ENCODE data around the gene ZBTB45.
A peak's percentile ranks its signal among the peaks of the same experiment; 100 is the strongest.

Gene ZBTB45

DNA sequence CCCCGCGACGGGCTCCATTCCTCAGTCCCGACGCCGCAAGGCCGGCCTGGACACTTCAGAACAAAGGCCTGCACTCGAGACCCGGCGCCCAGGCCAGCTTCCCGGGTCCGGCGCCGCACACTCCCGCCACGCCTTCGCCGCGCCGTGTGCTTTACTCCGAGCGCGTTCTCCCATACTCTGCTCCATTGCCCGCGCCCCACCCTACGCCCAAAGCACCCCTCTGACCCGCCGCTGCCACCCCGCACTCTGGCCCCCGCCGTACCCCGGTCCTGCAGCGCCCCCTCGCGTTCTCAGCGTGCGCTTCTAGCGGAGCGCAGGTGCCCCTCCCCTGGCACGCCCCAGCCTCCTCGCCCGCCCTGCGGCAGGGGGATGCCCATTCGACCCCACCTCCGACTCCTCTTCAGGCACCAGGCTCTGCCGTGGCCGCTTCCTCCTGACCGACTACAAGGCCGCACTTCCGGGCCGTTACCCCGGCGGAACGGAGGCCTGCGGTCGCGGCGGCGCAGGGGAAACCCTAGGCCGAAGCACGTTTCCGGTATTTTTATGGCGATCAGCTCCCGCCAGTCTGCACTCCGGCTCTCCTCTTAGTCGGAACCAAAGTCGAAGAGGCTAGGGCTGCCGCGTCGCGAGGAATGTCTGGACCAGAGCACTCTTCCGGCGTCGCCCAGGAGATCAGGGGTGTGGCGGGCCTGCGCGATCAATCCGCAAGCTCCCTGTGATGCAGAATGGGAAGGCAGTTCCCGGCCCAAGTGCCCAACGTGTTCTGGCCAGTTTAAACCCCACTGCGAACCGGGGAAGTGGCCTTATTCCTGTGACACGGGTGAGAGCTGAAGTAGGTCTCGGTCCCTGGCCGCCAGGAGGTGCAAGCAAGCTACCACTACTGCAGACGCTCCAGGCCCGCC, at the start of gene ZBTB45:
ZBTB45 (minus strand) TSS at position 456 of the 902 bp plus-strand sequence. CDS start 2,137 bp downstream, outside the sequence.
- DNase-seq: peak; percentile 95

DNA sequence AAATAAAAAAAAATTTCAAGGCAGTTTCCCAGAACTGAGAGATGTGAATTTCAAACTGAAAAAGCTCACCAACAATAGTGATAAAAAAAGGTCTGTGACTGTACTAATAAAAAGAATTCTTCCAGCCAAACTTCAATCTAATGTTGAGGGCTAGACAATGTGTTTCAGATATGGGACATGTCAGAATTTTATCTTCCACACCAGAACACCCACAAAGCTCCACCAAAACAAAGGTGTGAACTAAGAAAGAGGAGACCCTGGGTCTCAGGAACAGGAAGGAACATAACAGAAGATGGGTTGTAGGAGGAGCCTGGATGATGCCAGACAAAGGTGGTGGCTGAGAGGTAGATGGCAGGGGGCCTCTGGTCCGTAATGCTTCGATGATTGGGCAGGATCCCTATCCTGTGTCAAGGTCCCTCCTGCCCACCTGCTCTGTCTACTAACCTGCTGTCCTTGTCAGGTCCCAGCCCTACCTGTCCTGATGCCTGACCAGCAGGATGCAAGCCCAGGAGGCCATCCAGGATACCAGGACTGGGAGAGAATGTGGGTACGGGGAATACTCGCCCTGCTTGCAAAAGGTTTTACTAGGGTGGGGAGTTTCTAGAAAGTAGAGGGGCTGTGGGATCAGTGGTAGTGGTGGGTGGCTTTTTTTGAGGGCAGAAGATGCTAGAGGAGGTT, 49.0 kb upstream of the ZBTB45 start:
- no peak for DNase-seq

DNA sequence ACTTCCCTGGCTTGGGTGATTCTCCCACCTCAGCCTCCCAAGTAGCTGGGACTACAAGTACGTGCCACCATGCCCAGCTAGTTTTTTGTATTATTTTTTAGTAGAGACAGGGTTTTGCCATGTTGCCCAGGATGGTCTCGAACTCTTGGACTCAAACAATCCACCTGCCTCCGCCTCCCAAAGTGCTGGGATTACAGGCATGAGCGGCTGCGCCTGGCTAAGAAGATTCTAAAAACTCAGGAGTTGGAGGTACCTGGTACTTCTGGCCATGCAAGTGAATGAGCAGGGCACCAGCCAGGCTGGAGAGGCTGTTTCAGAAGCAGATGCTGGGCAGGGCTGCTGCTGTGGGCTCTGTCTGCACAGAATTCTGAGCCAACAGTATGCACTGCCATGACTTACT, 47.4 kb upstream of the ZBTB45 start:
- DNase-seq: no peak

DNA sequence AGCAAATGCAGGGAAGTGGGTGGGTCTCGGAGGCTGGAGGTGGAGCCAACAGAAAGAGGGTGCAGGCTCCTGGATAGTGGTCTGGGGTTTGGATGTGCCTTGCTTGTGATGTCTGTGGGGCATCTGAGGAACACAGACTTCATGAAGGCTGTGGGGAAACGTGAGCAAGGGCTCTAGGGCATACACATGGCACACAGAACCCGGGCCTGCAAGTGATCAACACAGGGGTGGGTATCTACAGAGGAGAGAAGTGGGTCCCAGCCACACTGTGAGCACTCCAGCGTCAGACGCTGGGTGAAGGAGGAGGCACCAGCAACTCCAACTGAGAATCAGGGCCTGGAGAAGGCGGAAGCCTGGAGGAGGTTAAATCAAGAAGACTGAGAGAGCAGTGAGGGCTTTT, 44.2 kb upstream of the ZBTB45 start:
- no peak for DNase-seq

DNA sequence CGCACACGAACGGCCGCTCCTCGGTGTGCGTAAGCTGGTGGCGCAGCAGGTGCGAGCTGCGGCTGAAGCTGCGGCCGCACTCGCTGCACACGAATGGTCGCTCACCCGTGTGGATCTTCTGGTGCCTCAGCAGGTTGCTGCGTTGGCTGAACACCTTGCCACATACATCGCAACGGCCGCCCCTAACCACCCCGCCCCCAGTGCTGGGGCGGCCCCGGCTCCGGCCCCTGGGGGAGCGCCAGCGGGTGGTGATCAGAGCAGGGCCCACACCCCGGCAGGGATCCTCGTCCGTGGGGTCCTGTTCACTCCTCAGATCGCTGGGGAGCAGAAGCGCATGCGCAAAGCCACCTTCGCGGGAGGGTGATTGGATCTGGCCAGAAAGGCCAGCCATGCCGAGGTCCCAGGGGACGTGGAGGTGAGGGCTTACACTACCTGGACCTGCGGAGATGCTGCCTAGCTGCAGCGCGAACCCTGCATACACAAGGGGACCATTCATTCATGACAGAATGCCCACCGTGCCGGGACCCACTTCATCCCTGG, 43.5 kb upstream of the ZBTB45 start:
- peak; percentile 75 for DNase-seq

DNA sequence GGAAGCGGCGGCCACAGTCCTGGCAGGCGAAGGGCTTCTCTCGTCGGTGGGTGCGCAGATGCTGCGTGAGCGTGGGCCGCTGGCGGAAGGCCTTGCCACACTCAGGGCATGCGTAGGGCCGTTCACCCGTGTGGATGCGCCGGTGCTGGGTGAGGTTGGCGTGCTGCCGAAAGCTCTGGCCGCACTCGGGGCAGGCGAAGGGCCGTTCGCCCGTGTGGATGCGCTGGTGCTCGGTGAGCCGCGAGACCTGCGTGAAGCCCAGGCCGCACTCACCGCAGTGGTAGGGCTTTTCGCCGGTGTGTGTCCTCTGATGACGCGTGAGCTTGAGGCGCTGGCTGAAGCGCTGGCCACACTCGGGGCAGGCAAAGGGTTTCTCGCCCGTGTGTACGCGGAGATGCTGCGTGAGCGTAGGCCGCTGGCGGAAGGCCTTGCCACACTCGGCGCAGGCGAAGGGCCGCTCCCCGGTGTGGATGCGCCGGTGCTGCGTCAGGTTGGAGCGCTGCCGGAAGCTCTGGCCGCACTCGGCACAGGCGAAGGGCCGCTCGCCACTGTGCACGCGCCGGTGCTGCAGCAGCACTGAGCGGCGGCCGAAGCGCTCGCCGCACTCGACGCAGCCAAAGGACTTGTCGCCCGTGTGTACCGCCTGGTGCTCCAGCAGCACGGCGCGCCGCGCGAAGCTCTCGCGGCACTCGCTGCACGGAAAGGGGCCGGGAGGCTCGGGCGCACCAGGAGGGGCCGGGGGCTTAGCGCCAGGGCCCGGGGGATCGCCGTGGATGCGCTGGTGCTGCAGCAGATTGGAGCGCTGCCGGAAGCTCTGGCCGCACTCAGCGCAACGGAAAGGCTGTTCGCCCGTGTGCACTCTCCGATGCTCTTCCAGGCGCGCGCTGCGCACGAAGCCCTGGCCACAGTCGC, 42.8 kb upstream of the ZBTB45 start:
- DNase-seq: no peak

DNA sequence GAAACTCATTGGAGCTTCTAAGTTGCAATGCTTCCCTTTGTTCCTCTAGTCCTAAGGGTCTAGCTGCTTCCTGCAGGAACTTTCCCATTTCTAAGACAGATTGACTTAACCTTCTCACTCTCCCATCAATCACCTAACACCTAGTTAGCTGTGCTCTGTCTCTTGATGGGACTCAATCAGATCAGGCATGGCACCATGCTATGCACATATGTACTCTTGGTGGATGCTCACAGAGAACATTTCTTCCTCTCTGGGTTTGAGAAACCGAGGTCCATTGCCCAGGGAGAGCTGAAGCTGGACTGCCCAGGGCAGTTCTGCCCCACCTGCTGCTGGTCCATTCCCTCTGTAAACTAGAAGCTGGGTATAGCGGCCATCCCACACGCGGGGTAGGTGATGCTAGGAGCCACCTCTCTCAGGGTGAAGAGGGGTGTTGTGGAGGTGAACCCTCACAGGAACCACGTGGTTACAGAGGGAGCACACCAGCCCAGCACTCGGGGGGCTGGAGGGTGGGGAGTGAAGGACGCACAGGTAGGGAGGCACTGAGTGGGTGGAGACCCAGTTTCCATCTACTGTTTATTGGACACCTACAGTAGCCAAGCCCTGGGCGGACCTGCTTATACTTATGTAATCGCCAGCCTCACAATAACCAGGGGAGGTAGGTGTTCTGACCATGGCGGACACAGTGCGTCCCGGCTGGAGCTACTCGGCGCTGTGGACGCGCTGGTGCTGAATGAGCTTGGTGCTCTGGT, 41.9 kb upstream of the ZBTB45 start:
- DNase-seq: no peak

DNA sequence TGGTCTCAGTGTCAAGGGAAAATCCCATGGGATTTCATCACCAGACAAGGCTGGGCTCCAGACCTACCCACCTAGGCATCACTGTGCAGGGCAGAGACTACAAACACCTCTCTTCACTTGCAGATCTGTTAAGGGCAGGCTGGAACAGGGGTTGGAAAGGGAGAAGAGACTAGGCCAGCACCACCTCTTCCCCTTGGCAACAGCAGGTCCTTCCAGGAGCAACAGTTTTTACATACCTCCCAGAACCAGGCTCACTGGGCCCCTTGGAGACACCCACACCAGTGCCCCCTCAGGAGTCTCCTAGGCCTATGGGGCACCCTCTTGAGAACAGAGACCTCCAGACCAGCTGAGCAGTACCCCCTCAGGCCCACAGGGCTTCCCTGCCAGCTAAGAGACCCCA, 41.3 kb upstream of the ZBTB45 start:
- DNase-seq: peak; percentile 57

DNA sequence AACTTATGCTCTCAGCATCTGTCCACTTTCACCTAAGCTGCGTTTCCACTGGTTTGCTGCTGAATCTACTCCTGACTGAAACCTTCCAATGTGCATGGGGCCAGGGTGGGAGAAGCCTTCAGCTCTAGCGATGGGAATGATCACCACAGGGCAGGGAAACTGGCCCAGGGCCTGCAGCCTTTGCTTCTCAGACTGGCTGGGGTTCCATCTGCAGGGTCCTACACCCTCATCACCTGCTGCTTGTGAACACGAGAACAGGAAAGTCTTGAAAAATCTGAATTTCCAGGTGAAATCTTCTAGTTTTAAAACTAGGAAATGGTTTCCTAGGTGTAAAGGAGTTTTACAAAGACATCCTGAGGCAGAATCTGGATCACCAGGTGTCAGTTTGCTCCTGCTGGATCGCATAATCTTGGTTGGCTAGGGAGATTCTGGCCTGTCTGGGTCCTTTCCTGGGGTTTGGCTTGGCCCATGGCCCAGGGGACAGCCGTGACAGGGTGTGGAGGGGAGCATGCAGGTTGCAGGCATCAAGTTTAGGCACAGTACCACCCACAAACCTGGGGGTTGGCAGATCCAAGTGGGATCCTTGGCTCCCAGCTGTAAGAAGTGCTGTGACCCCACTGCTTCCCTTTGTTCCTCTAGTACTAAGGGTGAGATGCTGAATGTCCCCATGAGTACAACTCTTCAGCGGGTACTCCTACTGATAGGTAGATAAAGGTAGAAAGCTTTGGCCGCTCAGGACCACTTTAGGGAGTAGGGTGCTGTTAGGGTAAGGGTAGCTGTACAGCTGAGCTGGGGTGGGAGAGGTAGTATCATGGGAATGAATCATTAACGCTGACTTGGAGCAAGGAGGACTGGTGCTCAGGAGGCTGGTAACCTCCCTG, 40.6 kb upstream of the ZBTB45 start:
- peak; percentile 59 for DNase-seq

DNA sequence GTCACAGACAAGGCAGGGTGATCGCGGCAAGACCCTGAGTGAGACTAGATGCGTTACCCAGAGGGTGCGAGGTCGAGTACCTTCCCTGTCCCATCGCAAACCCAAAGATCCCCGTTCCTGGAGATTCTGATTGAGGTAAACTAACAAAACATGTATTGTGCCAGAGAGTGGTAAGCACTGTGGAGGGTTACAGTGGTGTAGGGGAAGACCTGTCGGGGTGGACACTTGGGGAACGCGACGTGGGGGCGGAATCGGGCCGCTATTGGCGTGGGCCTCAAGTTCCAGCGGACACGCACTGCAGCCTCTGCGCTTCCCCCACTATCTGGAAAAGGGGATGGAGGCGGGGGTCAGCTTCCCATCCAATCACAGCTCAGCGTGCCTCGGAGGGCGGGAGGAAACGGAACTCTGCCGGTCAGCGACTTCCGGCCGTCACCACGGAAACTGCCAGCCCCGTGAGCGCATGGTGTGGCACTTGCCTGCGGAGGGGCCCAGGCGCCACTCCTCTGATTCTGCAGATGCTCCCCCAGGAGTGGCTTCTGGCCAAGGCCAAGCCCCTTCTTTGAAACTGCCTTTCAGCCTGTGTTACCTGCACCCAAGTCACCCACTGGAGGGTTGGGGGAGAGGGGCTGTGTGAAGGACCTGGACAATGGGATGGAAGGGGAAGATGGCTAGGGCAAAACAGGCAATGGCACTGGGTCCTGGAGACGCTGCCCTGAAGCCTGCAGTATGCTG, 39.8 kb upstream of the ZBTB45 start:
- peak; percentile 88 for DNase-seq

DNA sequence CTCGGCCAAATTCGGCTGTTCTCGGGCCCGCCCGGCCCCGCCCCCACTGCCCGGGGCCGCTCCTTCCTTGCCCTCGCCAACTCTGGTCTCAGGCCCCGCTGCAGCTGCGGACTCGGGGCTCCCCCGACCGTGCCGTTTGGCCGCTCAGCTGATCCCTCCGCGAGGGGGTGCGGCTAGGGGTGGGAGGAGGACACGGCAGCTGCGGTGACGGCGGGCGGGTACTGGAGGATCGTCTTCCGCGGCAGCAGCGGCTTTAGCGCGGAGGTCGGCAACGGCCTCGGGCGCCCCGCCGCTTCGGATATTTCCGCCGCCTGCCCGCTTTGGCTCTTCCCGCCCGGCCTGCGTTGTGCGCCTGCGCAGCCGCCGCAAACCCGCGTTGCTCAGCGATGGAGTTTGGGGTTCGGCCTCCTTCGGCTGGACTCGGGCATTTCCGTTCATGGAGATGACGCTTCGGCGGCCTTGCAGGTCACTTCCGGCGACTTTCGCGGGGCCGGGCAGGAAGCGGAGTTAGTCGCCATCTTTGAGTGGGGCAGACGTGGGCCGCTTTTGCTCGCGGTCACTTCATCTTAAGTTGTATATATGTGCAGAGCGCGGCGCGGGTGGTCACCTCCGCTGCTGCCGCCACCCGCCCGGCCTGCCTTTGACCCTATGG, 39.1 kb upstream of the ZBTB45 start:
- peak; percentile 100 for DNase-seq

DNA sequence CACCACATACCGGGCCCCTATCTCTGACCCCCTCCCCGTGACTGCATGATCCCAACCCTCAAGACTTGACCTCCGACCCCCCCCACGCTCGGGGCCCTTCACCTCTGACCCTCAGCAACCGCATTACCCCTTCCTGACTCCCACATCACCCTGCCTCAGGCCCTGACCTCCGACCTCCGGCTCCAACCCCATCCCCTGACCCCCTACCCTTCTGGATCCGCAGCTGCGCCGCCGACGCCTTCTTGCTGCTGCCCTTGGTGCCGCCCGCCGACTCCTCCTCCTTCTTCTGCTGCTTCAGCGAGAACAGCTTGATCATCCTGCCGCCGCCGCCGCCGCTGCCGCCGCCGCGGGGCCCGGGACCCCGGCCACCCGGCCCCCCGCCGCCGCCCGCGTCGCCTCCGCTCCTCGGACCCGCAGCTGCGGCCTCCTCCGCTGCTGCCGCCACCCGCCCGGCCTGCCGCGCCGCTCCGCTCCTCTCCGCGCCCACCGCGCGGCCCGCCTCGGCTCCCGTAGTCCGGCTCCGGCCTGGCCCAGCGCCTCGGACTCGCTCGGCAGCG, 38.5 kb upstream of the ZBTB45 start, which contains the start of gene UBE2M:
UBE2M (minus strand) TSS at position 546 of the 557 bp plus-strand sequence; CDS start at position 316, 230 bp downstream.
- peak; percentile 87 for DNase-seq

DNA sequence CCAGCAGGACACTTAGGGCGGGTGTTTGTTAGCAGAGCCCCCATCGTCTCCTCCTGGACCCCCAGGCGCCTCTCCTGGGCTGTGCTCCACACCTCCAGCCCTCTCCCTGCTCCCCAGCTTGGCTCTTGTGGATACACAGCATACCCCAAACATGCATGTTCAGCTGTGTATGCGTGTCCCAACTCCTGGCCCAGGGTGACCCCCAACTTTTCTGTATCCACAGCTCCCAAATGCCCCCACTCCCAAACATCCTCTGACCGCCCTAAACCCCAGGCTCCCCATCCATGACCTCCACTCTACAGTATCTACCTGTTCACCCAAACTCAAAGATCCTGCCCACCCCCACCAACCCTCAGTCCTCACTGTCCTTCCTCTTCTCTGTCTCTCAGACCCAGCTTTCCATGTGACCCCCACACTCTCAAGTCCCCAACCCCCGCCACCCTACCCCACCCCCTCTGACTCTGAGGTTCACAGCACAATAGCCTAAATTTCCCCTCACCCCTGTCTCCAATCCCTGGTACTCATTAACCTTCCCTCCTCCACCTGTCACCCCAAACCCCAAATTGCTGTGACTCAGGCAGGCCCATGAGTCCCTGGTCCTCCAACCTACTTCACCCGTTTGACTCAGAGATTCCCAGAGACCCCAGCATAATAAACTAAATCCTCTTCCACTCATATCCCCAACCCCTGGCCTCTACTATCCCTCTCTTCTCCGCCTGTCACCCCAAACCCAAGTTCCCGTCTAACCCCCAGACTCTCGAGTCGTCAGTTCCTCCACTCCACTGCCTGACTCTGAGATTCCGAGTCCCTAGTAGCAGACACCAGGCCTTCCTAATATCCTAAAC, 37.8 kb upstream of the ZBTB45 start:
- peak; percentile 64 for DNase-seq

DNA sequence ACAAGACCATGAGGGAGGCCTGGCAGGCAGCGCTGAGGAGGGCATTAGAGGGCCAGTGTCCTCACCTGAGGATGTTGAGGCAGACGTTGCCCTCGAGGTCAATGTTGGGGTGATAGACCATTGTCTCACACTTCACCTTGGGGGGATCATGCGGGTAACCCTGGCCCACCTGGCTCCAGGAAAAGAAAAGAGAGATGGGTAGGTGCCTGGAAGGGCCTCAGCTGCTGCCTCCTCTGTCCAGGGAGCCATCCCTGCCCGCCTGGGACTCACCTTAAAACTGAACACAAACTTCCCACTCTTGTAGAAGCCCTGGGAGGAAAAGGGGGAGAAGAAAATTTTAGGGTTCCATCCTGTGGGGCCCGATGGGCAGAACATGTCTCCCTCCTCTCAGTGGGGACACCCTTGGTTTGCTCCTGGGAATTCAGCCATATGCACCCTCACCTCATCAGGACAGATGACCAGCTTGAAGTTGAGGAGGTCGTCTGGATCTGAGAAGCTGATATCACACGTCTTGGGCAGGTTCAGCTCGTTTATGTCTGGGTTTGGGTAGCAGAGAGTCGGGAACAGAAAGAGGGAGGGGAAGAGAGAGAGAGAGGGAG, 37.1 kb upstream of the ZBTB45 start:
- DNase-seq: peak; percentile 63

DNA sequence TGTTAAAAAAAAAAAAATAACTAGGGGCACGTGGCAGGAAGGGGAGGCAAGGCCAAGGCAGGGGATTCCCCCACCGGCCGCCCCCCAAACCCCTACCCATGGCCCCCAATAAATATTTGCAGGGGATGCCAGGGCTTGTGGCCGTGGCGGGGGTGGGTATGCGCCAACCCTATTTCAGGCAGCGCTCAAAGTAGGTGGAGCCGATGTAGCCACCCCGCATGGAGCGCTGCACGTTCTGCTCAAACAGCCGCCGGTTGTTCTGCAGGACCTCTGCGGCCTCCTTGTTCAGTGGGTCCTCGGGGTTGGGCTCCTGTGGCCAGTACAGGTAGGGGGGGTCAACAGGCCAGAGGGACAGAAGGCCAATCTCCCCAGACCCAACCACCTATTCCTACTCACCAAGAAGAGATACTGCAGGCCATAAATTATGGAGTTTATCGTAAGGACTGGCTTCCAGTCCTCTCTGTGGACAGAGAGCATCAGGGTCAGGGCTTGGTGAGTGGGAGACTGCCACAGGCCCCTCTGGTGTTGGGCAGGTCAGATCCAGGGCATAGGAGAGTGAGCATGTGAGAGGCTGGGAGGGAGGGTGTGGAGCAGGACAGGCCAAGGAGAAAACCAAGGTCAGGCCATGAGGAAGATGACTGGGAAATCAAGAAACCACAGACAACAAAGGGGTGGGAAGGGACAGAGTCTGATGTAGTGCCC, 36.5 kb upstream of the ZBTB45 start:
- peak; percentile 62 for DNase-seq

DNA sequence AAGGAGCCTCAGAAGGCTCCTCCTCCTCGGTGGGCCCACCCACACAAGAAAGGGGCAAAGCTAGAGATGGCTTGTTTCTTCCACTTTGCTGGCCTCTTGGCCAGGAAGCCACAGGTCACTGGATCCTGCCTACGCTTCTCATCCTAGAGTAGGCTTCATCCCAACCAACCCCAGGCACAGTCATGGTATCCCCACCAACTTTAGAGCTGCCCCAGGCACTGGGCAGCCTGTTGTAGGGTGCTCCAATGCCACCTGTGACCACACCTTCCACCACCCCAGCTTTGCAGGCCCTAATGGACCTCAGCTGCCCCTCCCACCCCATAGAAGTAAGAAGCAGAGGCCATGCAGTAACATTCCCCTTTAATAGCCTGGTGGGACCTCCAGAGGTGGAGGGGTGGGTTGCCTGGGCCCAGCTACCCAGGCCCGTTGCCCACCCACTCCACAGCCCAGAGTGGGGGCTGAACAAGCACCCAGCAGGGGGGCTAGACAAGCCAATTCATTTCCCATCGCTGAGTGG, 35.8 kb upstream of the ZBTB45 start:
- peak; percentile 59 for DNase-seq
